Measurements from ENCODE around the gene TEX261. TPM values are rescaled to one million over a fixed set of nuclear protein-coding genes. Genes with fewer than 3 reads are reported as not detected.

Gene TEX261
- total RNA-seq, 1 donor from 2014 or later: 29.0 TPM

DNA sequence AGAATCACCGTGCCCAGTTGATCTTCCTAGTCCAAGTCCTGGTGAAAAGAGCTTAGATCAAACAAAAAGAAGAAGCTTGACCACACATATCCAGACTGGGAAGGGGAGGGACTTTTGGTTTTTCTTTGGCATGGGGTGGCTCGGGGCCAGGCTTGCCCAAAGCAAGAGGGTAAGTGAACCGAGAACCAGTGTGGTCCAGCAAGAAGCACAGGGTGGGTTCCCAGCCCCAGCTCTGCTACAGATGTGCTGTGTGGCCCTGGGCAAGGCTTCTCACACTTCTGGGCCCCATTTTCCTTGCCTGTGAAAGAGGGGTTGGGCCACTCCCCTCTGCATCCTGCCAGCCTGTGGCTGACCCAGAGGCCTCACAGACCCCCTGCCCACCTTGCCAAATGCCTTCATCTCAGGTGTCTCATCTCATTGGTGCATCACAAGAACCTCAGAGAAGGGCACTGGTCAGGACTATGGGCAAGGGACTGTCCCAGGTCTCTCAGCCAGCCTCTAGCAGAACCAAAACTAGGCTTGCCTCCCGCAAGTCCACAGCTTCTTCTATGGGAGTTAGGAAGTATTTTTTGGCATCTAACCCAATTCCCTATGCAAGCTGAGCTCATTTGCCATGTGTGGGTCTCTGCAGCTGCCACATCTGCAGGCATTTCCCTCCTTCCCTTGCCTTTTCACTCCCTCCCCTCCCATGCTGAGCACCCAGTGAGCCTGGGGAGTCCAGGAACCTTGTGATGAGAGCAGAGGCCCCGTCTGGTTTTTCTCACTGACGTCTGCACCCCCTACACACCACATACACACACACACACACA, 52.1 kb downstream of the TEX261 start:
- intact Hi-C loops (cut with DNase I): loop anchor here (10.0 kb wide), 1 partner anchor 78 kb away; no protein-coding TSS in a partner anchor

DNA sequence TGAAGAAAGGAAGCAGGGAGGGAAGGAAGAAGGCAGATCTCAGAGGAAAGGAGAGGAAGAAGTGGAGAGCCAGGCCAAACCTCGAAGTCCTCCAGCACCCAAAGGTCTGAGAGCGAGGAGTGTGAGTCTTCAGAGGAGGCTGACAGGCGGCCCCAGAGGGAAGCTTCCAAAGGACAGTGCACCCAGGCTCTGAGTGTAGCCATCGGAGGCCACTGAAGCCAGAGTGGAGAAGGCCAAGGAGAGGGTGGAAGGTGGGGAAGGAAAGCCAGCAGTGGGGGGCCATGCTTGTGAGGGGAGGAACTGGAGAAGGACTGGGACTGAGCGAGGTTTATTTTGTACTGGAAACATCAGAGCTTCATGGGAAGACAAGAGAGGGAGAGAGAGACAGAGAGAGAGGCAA, 53.0 kb downstream of the TEX261 start:
- H3K36me3 ChIP-seq: no peaks in the 10 kb centered on the region
- no peak overlapping the region for H3K4me3 ChIP-seq
- H3K27ac ChIP-seq: no peak overlapping the region
- no peaks in the 10 kb centered on the region for H3K27me3 ChIP-seq
- no peaks in the 10 kb centered on the region for H3K4me1 ChIP-seq
- TF ChIP-seq, protein P1, sequence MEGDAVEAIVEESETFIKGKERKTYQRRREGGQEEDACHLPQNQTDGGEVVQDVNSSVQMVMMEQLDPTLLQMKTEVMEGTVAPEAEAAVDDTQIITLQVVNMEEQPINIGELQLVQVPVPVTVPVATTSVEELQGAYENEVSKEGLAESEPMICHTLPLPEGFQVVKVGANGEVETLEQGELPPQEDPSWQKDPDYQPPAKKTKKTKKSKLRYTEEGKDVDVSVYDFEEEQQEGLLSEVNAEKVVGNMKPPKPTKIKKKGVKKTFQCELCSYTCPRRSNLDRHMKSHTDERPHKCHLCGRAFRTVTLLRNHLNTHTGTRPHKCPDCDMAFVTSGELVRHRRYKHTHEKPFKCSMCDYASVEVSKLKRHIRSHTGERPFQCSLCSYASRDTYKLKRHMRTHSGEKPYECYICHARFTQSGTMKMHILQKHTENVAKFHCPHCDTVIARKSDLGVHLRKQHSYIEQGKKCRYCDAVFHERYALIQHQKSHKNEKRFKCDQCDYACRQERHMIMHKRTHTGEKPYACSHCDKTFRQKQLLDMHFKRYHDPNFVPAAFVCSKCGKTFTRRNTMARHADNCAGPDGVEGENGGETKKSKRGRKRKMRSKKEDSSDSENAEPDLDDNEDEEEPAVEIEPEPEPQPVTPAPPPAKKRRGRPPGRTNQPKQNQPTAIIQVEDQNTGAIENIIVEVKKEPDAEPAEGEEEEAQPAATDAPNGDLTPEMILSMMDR (IDR thresholded peaks at IDR 0.05): no peak
- TF ChIP-seq POLR2AphosphoS5 (IDR thresholded peaks at IDR 0.05; ENCODE audit: insufficient read depth in 1 of 2, low read depth in 1 of 2): no peak
- TF ChIP-seq POLR2A (IDR thresholded peaks at IDR 0.05): no peak
- DNase-seq (ENCODE audit: extremely low spot score in 2 of 2): no peak
- no peaks in the 10 kb centered on the region for H3K9me3 ChIP-seq
- intact Hi-C loops (cut with DNase I): loop anchor here (10.0 kb wide), 1 partner anchor 77 kb away; no protein-coding TSS in a partner anchor

More for the DNA sequence above, 52.1 kb downstream of the TEX261 start:
- Histone ChIP-seq H3K9me3 (no peaks in the 10 kb centered on the region), H3K27me3 (no peaks in the 10 kb centered on the region), H3K36me3 (no peaks in the 10 kb centered on the region), H3K4me1 (peaks cover 2% of the 10 kb centered on the region), H3K27ac (no peak overlapping the region), H3K4me3 (no peak overlapping the region)
- no peak for TF ChIP-seq POLR2AphosphoS5 (IDR thresholded peaks at IDR 0.05; ENCODE audit: insufficient read depth in 1 of 2, low read depth in 1 of 2)
- TF ChIP-seq POLR2A (IDR thresholded peaks at IDR 0.05): no peak
- TF ChIP-seq, protein P1 (IDR thresholded peaks at IDR 0.05): no peak
- DNase-seq (ENCODE audit: extremely low spot score in 2 of 2): no peak

DNA sequence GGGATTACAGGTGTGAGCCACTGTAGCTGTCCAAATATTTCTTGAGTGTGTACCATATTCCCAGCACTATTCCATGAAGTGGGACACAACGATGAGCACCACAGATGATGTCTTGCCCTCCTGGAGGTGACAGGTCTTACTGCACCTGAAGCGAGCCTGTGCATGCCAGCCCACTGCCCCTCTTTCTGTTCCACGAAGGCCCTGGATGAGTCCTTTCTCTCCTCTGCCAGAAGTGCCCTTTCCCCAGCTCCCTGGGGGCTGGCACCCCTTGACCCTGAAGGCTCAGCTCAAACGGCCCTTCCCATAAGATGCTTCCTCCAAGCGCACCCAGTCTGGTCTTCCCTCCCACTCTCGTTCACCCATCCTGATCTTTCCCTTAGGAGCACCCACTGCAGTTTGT, 53.5 kb downstream of the TEX261 start:
- Histone ChIP-seq H3K36me3 (no peaks in the 10 kb centered on the region), H3K27me3 (no peaks in the 10 kb centered on the region), H3K4me3 (no peak overlapping the region), H3K27ac (no peak overlapping the region), H3K9me3 (no peaks in the 10 kb centered on the region), H3K4me1 (no peaks in the 10 kb centered on the region)
- intact Hi-C loops (cut with DNase I): loop anchor here (10.0 kb wide), 1 partner anchor 76 kb away; no protein-coding TSS in a partner anchor
- TF ChIP-seq POLR2AphosphoS5 (IDR thresholded peaks at IDR 0.05; ENCODE audit: insufficient read depth in 1 of 2, low read depth in 1 of 2) (no peak), POLR2A (IDR thresholded peaks at IDR 0.05) (no peak)
- TF ChIP-seq, protein P1 (IDR thresholded peaks at IDR 0.05): no peak
- no peak for DNase-seq (ENCODE audit: extremely low spot score in 2 of 2)

DNA sequence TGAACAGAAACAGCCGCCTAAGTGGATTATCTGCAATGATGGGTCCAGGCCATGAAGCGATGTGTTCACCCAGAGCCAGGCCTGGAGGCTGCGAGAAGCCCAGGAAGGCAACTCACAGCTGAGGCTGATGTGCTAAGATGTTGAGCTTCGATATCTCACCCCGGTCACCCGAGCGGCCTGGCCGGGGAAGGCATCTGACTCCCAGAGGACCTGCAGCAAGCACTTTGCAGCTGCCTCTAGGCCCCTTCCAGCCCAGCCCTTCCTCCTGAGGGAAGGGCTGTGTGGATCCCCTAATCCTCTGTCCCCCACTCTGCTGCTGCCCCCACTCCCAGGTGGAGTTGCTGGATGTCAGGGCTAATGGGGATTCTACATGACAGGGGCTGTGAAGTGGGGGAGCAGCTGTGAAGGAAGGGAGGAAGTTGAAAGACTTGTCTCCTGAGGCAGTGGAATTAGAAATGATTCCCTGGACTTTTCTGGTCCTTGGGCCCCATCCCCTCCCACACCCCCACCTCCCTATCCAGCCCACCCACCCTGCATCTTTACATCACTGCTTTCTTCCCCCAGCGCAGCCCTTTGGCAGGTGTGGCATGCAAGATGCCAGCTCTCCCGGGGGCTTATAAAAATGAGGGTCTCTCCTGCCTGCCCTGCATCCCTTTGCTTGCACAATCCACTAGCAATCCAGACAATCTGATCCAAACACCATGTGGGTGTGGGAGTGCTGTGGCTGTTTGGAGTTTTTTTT, 54.7 kb downstream of the TEX261 start:
- intact Hi-C loops (cut with DNase I): loop anchor here (10.0 kb wide), 1 partner anchor 75 kb away; no protein-coding TSS in a partner anchor
- Histone ChIP-seq H3K4me1 (no peaks in the 10 kb centered on the region), H3K4me3 (no peak overlapping the region), H3K36me3 (no peaks in the 10 kb centered on the region), H3K27me3 (no peaks in the 10 kb centered on the region), H3K27ac (no peak overlapping the region), H3K9me3 (no peaks in the 10 kb centered on the region)
- TF ChIP-seq POLR2AphosphoS5 (IDR thresholded peaks at IDR 0.05; ENCODE audit: insufficient read depth in 1 of 2, low read depth in 1 of 2) (no peak), POLR2A (IDR thresholded peaks at IDR 0.05) (no peak)
- TF ChIP-seq, protein P1 (IDR thresholded peaks at IDR 0.05): no peak
- DNase-seq (ENCODE audit: extremely low spot score in 2 of 2): peak; percentile 64 to 72
